ENCODE data around the gene ALG2. TPM values are rescaled to one million over a fixed set of nuclear protein-coding genes. Genes with fewer than 3 reads are reported as not detected.

ALG2 gene
- polyA plus RNA-seq, 3 donors = 15.9 to 25.5 (median 23.6) TPM

DNA sequence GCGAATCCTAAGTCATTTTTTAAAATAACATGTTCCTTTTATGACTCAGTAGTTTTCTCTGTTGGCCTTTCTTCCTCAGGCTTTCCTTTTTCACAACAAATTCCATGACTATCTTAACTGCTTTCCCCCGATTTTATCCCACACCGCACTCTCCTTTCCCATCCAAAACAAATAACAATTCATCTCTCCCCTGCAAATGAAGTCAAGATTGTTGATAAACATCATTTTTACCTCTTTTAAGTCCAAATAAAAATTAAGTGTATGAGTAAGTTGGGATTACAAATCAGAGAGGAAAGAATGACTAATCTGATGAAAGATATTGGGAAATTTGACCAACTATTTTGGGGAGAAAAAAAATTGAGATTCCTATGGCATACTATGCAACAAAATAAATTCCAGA lies 47.7 kb upstream of the ALG2 start:
- Mint-ChIP-seq H3K4me3 (no peak overlapping the region), H3K27me3 (ENCODE audit: low read depth in 3 of 3) (peaks cover 2 to 4% (median 3%) of the 10 kb centered on the region in 3 donors), H3K27ac (no peak overlapping the region), H3K4me1 (peaks cover 11% of the 10 kb centered on the region), H3K36me3 (no peaks in the 10 kb centered on the region), H3K9me3 (no peaks in the 10 kb centered on the region)
- Histone ChIP-seq H3K36me3 (replicated peaks in 1 of 2; ENCODE audit: control insufficient read depth in 1 of 2, insufficient read depth in 2 of 2, low read length in 2 of 2) (no peaks in the 10 kb centered on the region), H3K27me3 (ENCODE audit: control insufficient read depth in 2 of 2, insufficient read depth in 2 of 2, low read length in 2 of 2) (no peaks in the 10 kb centered on the region), H3K4me1 (ENCODE audit: control insufficient read depth in 1 of 2, insufficient read depth in 2 of 2, low read length in 2 of 2) (peaks cover 6 to 7% of the 10 kb centered on the region in 2 donors), H3K4me2 (replicated peaks; ENCODE audit: extremely low read depth, low read length, poor library complexity, severe bottlenecking) (no peak overlapping the region), H3K4me3 (replicated peaks in 1 of 3; ENCODE audit: low read depth in 2 of 3, low read length in 3 of 3) (no peak overlapping the region), H4K20me1 (ENCODE audit: insufficient read depth, low read length) (no peaks in the 10 kb centered on the region), H3K79me2 (ENCODE audit: insufficient read depth, low read length) (no peaks in the 10 kb centered on the region), H3K27ac (ENCODE audit: low read depth in 1 of 2, low read length in 2 of 2) (no peak overlapping the region), H3K9ac (ENCODE audit: insufficient read depth, low read length, poor library complexity, severe bottlenecking) (no peak overlapping the region), H3K9me3 (replicated peaks in 1 of 2; ENCODE audit: control insufficient read depth in 1 of 2, insufficient read depth in 1 of 2, low read length in 2 of 2) (no peaks in the 10 kb centered on the region), H2AFZ (ENCODE audit: insufficient read depth, low read depth, low read length, poor library complexity, severe bottlenecking) (no peak overlapping the region)
- WGBS (ENCODE audit: insufficient coverage) = 76% methylated on average over 2 of the region's 3 CpGs
- intact Hi-C loops (cut with micrococcal nuclease) = loop anchor here (5.0 to 10.0 kb wide), 3 partner anchors 738 to 1045 kb away; no protein-coding TSS in a partner anchor
- DNase-seq = no peak
- TF ChIP-seq, protein P1, sequence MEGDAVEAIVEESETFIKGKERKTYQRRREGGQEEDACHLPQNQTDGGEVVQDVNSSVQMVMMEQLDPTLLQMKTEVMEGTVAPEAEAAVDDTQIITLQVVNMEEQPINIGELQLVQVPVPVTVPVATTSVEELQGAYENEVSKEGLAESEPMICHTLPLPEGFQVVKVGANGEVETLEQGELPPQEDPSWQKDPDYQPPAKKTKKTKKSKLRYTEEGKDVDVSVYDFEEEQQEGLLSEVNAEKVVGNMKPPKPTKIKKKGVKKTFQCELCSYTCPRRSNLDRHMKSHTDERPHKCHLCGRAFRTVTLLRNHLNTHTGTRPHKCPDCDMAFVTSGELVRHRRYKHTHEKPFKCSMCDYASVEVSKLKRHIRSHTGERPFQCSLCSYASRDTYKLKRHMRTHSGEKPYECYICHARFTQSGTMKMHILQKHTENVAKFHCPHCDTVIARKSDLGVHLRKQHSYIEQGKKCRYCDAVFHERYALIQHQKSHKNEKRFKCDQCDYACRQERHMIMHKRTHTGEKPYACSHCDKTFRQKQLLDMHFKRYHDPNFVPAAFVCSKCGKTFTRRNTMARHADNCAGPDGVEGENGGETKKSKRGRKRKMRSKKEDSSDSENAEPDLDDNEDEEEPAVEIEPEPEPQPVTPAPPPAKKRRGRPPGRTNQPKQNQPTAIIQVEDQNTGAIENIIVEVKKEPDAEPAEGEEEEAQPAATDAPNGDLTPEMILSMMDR (IDR thresholded peaks at IDR 0.05) = no peak

DNA sequence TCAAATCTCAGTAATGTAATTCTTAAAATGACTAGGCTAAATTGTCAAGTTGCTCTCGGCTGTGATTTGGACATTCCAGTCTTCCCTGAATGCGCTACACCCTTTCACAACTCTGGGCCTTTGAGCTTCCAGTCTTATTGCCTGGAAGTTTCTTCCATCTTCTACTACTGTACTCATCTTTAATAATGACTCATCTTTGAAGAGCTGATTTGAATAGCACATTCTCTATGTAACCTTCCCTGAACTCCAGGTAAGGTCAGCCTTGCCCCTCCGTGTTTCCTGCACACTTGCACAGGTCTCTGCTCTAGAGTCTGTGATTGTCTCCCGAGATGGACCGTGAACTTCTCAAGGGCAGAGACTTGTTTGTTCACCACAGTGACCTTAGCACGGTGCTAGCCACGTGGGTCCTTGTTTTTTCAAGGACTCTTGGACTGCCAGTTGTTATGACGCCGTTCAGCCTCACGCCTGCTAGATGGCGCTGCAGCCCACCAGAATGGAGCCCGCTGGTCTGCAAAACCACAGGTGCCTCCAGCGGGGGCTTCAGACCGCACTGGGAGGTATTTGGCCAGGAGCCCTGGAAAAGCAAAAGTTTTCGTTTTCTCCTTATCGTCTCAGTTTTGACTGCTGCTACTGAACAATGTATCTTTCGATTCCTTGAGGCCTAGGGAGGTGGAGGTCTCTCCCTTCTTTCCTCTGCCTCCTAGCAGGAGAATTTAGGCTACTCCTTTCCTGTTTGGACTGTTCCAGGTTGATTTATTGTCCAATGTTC lies 44.7 kb upstream of the ALG2 start:
- Histone ChIP-seq H3K79me2 (ENCODE audit: insufficient read depth, low read length) (no peaks in the 10 kb centered on the region), H2AFZ (ENCODE audit: insufficient read depth, low read depth, low read length, poor library complexity, severe bottlenecking) (peak overlapping the region; percentile 13), H3K9ac (ENCODE audit: insufficient read depth, low read length, poor library complexity, severe bottlenecking) (no peak overlapping the region), H3K4me3 (replicated peaks in 1 of 3; ENCODE audit: low read depth in 2 of 3, low read length in 3 of 3) (no peak overlapping the region), H3K27ac (ENCODE audit: low read depth in 1 of 2, low read length in 2 of 2) (no peak overlapping the region), H3K4me2 (replicated peaks; ENCODE audit: extremely low read depth, low read length, poor library complexity, severe bottlenecking) (peak overlapping the region; percentile 12), H3K4me1 (ENCODE audit: control insufficient read depth in 1 of 2, insufficient read depth in 2 of 2, low read length in 2 of 2) (peaks cover 6 to 7% of the 10 kb centered on the region in 2 donors), H3K27me3 (ENCODE audit: control insufficient read depth in 2 of 2, insufficient read depth in 2 of 2, low read length in 2 of 2) (no peaks in the 10 kb centered on the region), H3K36me3 (replicated peaks in 1 of 2; ENCODE audit: control insufficient read depth in 1 of 2, insufficient read depth in 2 of 2, low read length in 2 of 2) (no peaks in the 10 kb centered on the region), H4K20me1 (ENCODE audit: insufficient read depth, low read length) (no peaks in the 10 kb centered on the region), H3K9me3 (replicated peaks in 1 of 2; ENCODE audit: control insufficient read depth in 1 of 2, insufficient read depth in 1 of 2, low read length in 2 of 2) (no peaks in the 10 kb centered on the region)
- peak overlapping the region in 1 of 2 donors; percentile 39 for H3K4me3 Mint-ChIP-seq
- intact Hi-C loops (cut with micrococcal nuclease) = loop anchor here (5.0 to 10.0 kb wide), 3 partner anchors 741 to 1048 kb away; no protein-coding TSS in a partner anchor
- no peaks in the 10 kb centered on the region for H3K9me3 Mint-ChIP-seq
- TF ChIP-seq, protein P1 (IDR thresholded peaks at IDR 0.05) = peak; percentile 96
- H3K27ac Mint-ChIP-seq = peak overlapping the region in 1 of 7 donors; percentile 13
- H3K4me1 Mint-ChIP-seq = peaks cover 20% of the 10 kb centered on the region
- peak; percentile 34 to 67 (median 61) for DNase-seq
- 12% methylated on average over 11 of the region's 17 CpGs for WGBS (ENCODE audit: insufficient coverage)
- H3K36me3 Mint-ChIP-seq = no peaks in the 10 kb centered on the region
- peaks cover 0 to 3% (median 2%) of the 10 kb centered on the region in 3 donors for H3K27me3 Mint-ChIP-seq (ENCODE audit: low read depth in 3 of 3)
